Measurements from ENCODE around the gene EWSR1.

Gene EWSR1

GRCh38 chr22:29336751-29337490 is 68.9 kb downstream of the EWSR1 start:
- H3K27ac ChIP-seq = no peak overlapping the region
- no peak for TF ChIP-seq CTCF (IDR thresholded peaks at IDR 0.05)
- no peak for TF ChIP-seq ZFX (IDR thresholded peaks at IDR 0.05; ENCODE audit: borderline replicate concordance)

- no peak overlapping the region for H3K27ac ChIP-seq
- TF ChIP-seq ZFX (IDR thresholded peaks at IDR 0.05; ENCODE audit: borderline replicate concordance) = no peak
- no peak for TF ChIP-seq CTCF (IDR thresholded peaks at IDR 0.05)
These were observed 69.7 kb downstream of the EWSR1 start for GRCh38 chr22:29337631-29338284.

GRCh38 chr22:29338398-29338797 is 70.3 kb downstream of the EWSR1 start:
- TF ChIP-seq CTCF (IDR thresholded peaks at IDR 0.05) (no peak), ZFX (IDR thresholded peaks at IDR 0.05; ENCODE audit: borderline replicate concordance) (no peak)
- no peak overlapping the region for H3K27ac ChIP-seq

GRCh38 chr22:29339381-29340235 is 71.5 kb downstream of the EWSR1 start:
- H3K27ac ChIP-seq = no peak overlapping the region
- TF ChIP-seq CTCF (IDR thresholded peaks at IDR 0.05) (no peak), ZFX (IDR thresholded peaks at IDR 0.05; ENCODE audit: borderline replicate concordance) (no peak)

GRCh38 chr22:29340566-29340965 is 72.5 kb downstream of the EWSR1 start:
- H3K27ac ChIP-seq = no peak overlapping the region
- TF ChIP-seq CTCF (IDR thresholded peaks at IDR 0.05) (no peak), ZFX (IDR thresholded peaks at IDR 0.05; ENCODE audit: borderline replicate concordance) (no peak)

GRCh38 chr22:29341056-29341848 is 73.2 kb downstream of the EWSR1 start:
- TF ChIP-seq CTCF (IDR thresholded peaks at IDR 0.05) (no peak), ZFX (IDR thresholded peaks at IDR 0.05; ENCODE audit: borderline replicate concordance) (no peak)
- H3K27ac ChIP-seq = no peak overlapping the region
